Right lobe of liver (tissue), 4 donors: ENCODE measurements around the gene PHKB.

Experiments
- POLR2A ChIP-seq: fragments of 450-650 bp; IDR thresholded peaks from one replicate; pipeline ENCODE4 v1.6.1; 2017; ENCODE audit warnings: antibody characterized with exemption, mild to moderate bottlenecking
- TF ChIP-seq, protein P1 (sequence below), 4 donors: fragments of 200-600 bp in 3 of 4; fragments of 450-650 bp in 1 of 4; IDR thresholded peaks; one replicate each; pipeline versions ENCODE4 v1.5.1 to v1.8.0; 2016 to 2022; ENCODE audit warnings: antibody characterized with exemption in 4 of 4, mild to moderate bottlenecking in 2 of 4
- donor health status: DM: no; HTN: no; CAD: no.
- donor health status: DM: no; HTN: no; CAD: no.
- donor health status: DM: no; HTN: yes; CAD: no.

DNA sequence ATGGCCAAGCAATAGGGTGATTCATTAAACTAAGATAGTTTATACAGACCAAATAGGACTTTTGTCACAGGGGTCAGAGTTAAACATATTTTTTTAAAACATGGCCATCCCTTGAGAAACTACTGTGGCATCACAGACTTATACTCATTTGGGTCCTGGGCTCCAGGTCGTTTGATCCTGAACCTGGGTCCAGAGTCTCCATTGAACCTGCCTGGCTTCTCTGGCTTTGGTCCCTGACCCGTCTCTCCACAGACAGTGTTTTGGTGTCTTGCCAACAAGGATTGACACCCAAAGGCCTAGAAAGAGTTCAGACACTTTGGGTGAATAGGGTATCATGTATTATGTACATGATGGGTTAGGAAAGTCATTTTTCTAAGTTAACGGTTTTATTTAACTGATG lies 236.7 kb downstream of the PHKB start:
- TF ChIP-seq, protein P1, sequence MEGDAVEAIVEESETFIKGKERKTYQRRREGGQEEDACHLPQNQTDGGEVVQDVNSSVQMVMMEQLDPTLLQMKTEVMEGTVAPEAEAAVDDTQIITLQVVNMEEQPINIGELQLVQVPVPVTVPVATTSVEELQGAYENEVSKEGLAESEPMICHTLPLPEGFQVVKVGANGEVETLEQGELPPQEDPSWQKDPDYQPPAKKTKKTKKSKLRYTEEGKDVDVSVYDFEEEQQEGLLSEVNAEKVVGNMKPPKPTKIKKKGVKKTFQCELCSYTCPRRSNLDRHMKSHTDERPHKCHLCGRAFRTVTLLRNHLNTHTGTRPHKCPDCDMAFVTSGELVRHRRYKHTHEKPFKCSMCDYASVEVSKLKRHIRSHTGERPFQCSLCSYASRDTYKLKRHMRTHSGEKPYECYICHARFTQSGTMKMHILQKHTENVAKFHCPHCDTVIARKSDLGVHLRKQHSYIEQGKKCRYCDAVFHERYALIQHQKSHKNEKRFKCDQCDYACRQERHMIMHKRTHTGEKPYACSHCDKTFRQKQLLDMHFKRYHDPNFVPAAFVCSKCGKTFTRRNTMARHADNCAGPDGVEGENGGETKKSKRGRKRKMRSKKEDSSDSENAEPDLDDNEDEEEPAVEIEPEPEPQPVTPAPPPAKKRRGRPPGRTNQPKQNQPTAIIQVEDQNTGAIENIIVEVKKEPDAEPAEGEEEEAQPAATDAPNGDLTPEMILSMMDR (IDR thresholded peaks at IDR 0.05), result no peak
- TF ChIP-seq POLR2A, result no peak
